GM18909 (cell line): ENCODE results near the gene IGDCC3.
"Not testable (repeated sequence)": the region's sequence is repeated elsewhere in the genome, so short reads cannot be mapped to it uniquely, and the experiment has no call there.

ENCODE experiments used
- ATAC-seq: cut with Tn5 transposase; IDR thresholded peaks from one replicate; pipeline ENCODE4 v1.9.1; 2021; ENCODE audit warnings: mild to moderate bottlenecking; ENCODE audit not compliant: unreplicated experiment, poor library complexity

IGDCC3 gene

GRCh38 chr15:65349338-65349737 lies 28.5 kb downstream of the IGDCC3 start:
- no peak for ATAC-seq

GRCh38 chr15:65347756-65348155 lies 30.0 kb downstream of the IGDCC3 start:
- ATAC-seq, result not testable (repeated sequence)

DNA sequence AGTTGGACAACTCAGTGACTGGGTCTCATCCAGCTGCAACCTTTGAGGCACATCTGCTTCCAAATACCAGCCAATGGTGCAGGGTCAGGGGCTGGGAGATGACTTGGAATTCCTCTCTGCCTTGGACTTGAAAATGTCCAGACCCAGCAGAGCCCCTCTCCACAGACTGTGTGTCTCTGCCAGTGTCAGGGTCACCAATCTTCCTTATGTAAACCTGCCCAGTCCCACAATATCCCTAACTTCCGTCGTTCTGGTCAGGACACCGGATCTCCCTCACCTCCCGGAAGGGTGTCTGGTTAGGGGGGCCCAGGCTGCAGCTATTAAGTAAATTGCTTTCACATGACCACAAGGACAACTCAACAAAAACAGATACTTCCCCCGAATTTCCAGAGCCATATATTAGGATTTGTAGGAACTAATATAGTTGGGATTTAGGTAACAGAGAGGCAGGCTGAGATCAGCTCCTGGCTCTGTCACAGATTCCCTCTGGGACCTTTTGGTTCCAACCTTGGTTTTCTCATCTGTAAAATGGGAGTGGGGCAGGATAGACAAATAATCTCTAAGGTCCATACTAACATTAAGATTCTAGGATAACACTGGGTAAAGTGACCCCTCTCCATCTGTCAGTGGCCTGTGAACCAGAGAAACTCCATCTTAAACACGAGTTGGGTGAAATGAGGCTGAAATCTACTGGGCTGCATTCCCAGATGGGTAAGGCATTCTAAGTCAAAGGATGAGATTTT lies 30.8 kb downstream of the IGDCC3 start:
- ATAC-seq, result no peak

DNA sequence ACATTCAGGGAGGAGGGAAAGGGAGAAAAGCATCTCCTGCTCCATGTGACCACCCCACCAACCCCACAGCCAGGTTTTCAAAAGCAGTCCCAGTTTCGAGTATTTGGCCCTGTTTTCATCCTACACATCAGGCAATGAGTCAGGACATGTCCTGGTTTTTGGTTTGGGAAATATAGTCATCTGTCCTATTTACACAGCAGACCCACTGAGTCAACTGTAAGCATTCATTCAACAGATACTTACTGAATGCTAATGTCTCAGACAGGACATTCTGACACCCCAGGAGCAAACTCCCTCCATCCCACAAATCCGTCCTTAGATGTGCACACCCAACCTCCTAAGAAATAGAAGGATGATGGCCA lies 32.9 kb downstream of the IGDCC3 start:
- no peak for ATAC-seq

DNA sequence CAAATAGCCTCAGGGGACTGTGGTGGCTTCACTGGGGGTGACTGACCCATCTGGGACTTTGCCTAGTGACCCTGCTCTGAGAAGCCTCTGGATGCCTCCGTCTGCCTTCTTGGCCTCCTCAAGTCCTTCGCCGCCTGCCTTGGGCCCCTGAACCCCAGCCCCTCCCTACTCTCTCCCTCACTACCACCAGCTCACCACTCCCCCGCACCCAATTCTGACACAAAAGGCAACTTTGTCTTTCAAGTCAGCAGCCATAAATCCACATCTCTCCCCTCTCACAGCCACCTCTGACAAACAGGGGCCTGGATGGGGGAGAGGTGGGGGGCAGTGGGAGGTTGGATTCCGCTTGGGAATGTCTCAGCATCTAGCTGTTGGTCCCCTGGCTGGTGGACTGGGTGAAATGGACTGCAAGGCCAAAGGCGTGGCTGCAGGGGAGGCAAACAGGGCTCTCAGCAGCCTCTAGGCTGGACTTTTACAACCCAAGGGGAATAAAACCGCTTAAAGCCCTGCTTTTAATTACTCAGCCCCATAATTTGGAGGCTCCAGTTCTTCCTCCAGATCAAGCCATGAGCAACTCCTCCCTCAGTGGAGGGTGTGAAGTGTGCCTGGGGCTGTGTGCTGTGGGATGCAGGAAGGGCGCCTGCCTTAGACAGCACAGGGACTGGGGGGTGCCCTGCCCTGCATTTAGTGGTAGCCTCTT lies 33.4 kb downstream of the IGDCC3 start:
- ATAC-seq, result no peak

DNA sequence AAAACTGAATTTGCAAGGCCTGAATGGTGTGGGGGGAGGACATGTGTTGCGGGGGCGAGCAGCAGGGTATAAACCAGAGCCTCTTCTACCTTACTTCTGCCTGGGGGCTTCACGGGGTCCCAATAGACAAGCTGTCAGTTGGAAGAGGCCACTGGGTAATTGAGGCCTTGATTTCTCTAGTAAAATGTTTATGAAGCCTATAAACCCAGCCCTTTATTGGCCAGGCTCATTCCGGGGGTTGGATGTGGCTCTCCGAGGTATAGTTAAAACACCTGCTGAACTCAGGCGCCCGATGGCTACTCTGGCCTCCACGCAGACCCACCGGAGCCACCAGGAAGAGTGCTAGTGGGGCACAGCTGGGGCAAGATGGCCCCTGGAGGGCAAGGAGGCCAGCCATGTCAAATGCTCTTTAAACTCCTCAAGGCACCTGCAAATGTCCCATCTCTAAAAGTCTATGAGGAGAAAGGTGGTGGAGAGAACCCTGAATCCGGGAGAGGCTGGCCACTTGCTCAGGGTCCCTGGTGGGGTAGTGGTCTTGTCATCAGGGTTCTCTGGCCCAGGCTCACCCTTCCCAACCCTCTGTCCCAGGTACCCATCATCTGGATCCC lies 34.3 kb downstream of the IGDCC3 start:
- no peak for ATAC-seq

DNA sequence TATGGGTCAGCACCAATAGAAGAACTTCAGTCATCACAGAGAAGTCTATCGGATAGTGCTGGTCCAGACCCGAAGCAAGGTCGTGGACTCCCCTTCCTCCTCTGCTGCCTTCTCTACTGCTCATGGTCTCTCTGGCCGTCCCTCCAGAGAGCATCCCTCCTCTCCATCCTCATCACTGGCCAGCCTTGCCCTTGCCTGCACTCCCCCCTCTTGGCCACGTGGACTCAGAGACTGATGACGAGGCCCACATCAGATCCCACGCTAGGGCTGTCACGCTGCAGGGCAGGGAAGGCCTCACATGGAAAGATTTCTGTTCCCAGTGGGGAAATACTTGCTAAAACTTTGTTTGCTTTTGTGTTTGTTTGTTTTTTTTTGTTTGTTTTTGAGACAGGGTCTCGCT lies 35.3 kb downstream of the IGDCC3 start:
- no peak for ATAC-seq

DNA sequence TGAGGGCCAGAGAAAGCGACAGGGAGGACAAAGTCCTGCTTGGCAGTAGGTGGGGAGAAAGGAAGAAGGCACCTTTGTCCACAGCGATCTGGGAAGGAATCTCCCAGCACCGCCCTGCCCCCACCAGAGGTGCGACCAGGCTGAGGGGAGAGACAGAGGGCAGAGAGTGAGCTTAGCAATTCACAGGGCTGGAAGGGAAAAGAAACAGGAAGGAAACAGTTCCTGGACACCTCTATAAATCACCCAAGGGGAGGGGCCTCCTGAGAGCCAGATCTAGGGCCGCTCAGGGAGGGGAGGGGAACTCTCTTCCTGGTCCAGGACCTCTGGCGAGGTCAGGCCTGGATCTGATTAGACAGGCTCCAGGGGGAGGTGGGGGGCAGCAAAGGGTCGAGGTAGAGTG lies 37.9 kb downstream of the IGDCC3 start:
- ATAC-seq, result no peak

- no peak for ATAC-seq
Measured at GRCh38 chr15:65339416-65339815, 38.4 kb downstream of the IGDCC3 start.

GRCh38 chr15:65338823-65339222 lies 39.0 kb downstream of the IGDCC3 start:
- ATAC-seq, result no peak

DNA sequence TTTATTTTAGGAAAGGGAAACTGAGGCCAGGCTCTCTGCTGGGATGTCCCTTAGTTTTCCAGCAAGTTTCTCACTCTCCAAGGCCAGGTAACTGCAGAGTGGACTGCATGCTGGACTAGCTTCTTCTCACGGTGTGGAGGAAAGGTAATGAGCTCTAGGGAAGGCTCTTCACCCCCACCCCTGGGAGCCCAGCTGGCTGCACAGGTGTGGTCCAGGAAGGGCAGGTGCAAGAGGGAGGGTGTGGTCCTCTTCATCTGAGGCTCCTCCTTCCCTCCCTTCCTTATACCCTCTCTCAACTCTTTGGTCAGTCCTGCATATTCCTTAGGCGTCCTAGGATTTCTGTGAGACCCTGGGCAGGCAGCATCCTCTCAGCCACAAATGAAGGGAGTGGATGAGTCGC lies 39.4 kb downstream of the IGDCC3 start:
- ATAC-seq, result no peak

DNA sequence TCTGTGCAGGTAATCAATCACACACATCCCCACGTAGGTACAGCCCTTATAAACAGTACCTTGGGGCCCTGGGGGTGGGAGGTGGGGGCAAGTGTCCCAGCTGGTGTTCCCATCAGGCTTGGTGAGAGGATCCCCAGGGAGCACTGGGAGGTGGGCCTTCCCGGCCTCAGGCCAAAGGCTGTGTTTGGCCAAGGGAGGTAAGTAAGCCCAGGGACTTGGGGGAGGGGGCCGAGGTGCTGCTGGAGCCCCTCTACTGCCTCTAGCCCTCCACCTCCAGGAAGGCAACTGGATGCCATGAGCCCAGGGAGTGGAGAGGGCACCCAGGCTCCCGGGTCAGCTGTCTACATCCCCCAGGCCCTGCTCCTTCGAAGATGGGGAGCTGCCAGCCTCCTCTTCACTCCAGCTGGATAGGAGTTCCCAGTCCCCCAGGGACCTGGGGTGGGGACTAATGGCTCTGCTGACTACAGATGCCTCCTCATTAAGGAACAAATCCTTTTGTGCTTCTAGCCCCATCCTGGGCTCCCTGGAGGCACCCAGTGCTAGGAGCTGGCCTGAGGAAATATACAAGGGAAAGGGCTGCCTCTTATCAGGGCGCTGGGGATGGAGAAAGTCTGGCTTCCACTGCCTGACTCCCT lies 40.2 kb downstream of the IGDCC3 start:
- ATAC-seq, result no peak

DNA sequence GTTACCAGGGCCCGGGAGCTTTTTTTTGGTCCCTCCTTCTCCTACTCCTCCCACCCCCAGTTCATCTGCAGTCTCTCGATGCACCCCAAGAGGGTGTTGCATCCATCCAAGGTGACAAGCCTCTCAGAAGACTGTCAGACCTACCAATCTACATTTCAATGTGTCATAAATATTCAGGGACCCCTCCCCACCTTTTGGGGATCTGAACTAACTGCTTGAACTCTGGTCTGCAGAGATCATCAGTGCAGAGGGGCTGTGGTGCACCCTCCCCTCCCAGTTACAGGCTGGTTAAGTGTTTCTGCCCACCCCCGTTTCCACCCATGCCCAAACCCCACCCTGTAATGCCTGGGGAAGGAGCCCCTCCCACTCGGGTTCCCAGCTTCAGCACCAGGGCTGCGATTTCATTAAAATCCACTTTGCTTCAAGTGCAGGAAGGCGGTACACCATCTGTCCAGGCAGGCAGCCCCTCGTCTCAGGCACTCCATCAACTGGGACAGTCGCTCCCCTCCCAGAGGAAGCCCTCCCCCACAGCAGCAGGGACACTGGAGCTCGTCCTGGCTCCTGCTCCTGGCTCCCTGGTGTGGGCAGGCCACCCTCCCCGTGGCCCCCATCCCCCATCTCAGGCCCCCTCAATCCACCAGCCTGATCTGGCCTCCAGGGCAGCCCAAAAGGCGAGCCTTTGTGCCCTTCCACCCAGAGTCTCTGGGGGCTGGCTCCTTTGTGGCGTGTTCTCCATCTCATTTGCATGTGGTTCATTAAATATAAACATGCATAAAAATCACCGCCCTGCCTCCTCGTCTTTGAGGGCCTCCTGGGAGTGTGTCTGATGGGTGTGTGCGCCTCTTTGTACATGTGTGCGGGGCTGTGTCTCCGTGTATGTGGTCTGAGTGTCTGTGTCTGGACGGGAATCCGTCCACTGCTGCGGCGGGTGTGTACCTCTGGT lies 41.0 kb downstream of the IGDCC3 start:
- ATAC-seq, result no peak

GRCh38 chr15:65335278-65336055 lies 42.3 kb downstream of the IGDCC3 start:
- no peak for ATAC-seq

DNA sequence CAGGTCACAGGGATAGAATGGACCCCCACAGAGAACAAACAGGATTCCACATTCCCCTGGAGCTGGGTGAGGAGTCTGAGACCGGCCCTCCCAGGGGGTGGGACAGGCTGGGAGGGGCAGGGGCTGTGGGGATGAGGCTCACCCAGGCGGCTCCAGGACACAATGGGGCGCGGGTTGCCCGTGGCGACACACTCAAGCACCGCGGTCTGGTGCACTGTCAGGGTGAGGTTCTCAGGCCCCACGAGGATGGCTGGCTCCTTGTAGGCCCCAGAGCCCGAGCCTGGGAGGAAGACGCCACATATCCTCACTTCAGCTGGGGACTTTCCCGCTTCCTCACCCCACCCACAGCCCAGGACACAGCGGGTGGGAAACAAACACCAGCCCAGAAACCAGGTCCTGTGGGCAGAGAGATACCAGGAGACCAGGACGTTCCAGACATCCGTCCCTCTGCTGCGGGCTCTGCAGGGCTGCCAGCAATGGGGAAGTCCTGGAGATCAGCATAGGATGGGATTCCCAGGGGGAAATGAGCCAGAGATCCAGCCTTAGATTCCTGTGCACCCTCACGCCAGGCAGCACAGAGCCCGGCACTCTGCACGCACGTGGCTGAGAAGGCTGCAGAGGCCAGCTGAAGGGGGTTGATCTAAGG lies 43.1 kb downstream of the IGDCC3 start:
- ATAC-seq, result no peak

- ATAC-seq, result no peak
Measured at GRCh38 chr15:65333856-65334255, 43.9 kb downstream of the IGDCC3 start.

GRCh38 chr15:65333148-65333820 lies 44.5 kb downstream of the IGDCC3 start:
- ATAC-seq, result no peak

DNA sequence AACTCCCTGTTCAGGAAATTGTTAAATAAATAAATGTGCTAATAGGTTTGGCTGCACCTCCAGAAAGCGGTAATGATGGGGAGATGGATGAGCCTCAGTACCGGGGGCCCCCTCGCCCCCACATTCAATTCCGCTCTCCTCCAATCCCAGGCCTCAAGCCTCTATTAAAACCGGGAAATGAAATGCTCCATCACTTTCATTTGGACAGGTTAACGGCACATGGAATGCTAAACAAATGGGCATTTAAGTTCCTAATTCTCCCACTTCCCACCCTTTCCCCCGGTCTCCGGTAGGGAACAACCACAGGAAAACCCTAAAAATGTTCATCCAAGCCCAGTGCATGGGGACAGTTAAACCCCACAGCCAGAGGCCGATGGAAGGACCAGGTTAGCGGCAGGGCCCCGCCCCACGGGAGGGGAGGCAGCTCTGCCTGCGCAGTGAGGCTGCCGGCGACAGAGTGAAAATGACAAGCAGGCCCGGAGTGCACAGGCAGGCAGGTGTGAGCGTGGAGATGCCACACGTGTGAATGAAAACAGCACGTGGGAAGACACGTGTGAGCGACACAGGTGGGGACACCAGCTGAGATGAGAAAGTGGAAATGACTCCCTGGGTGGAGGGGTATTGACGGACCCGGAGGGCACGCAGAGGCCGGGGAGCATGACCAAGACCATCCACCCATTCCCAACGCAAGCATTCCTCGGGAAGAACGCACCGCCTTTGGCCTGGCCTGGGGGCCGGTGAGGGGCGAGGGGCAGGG lies 45.2 kb downstream of the IGDCC3 start:
- no peak for ATAC-seq
